ENCODE data around the gene ABCC3.

Gene ABCC3

GRCh38 chr17:50605429-50605828 is 29.3 kb upstream of the ABCC3 start:
- no peak for DNase-seq

GRCh38 chr17:50607522-50608175 is 27.0 kb upstream of the ABCC3 start:
- no peak for DNase-seq

GRCh38 chr17:50608700-50609379 is 25.8 kb upstream of the ABCC3 start:
- peak; percentile 21 for DNase-seq

- no peak for DNase-seq
Observed at GRCh38 chr17:50609380-50610074, 25.2 kb upstream of the ABCC3 start.

- no peak for DNase-seq
Observed at GRCh38 chr17:50611634-50612033, 23.0 kb upstream of the ABCC3 start.

GRCh38 chr17:50612281-50612680 is 22.4 kb upstream of the ABCC3 start:
- DNase-seq, result no peak

- DNase-seq, result no peak
Observed at GRCh38 chr17:50613007-50613992, 21.4 kb upstream of the ABCC3 start.

- DNase-seq, result no peak
Observed at GRCh38 chr17:50614471-50615051, 20.1 kb upstream of the ABCC3 start.

GRCh38 chr17:50615828-50616227 is 18.9 kb upstream of the ABCC3 start:
- DNase-seq, result no peak

GRCh38 chr17:50618300-50618699 is 16.4 kb upstream of the ABCC3 start:
- no peak for DNase-seq

GRCh38 chr17:50618941-50619340 is 15.7 kb upstream of the ABCC3 start:
- no peak for DNase-seq

GRCh38 chr17:50619489-50619888 is 15.2 kb upstream of the ABCC3 start:
- DNase-seq, result no peak

- no peak for DNase-seq
Observed at GRCh38 chr17:50620237-50620636, 14.4 kb upstream of the ABCC3 start.

- no peak for DNase-seq
Observed at GRCh38 chr17:50620858-50621257, 13.8 kb upstream of the ABCC3 start.

GRCh38 chr17:50621574-50622031 is 13.1 kb upstream of the ABCC3 start:
- no peak for DNase-seq

GRCh38 chr17:50624321-50624934 is 10.3 kb upstream of the ABCC3 start:
- no peak for DNase-seq

GRCh38 chr17:50625032-50625871 is 9.4 kb upstream of the ABCC3 start:
- no peak for DNase-seq

GRCh38 chr17:50626037-50626574 is 8.6 kb upstream of the ABCC3 start:
- peak; percentile 50 for DNase-seq

- no peak for DNase-seq
Observed at GRCh38 chr17:50627036-50627781, 7.5 kb upstream of the ABCC3 start.

Measured in NCI-H2107 (cell line).